ENCODE measurements around the gene VPS11.

Gene VPS11

GRCh38 chr11:119106564-119107537 is 39.2 kb downstream of the VPS11 start, which contains the start of gene C2CD2L:
TSS of gene C2CD2L (plus strand) at chr11:119107344. CDS start at chr11:119107742, 398 bp downstream.
- DNase-seq: peak; percentile 87

- peak; percentile 29 for DNase-seq
Observed at GRCh38 chr11:119107538-119108145, 40.0 kb downstream of the VPS11 start.

- no peak for DNase-seq
Observed at GRCh38 chr11:119108146-119108856, 40.7 kb downstream of the VPS11 start.

GRCh38 chr11:119108857-119109221 is 41.2 kb downstream of the VPS11 start:
- no peak for DNase-seq

GRCh38 chr11:119109843-119110242 is 42.2 kb downstream of the VPS11 start:
- no peak for DNase-seq

- DNase-seq: no peak
Observed at GRCh38 chr11:119110439-119110838, 42.8 kb downstream of the VPS11 start.

GRCh38 chr11:119111361-119111925 is 43.8 kb downstream of the VPS11 start:
- DNase-seq: no peak

- no peak for DNase-seq
Observed at GRCh38 chr11:119112314-119113020, 44.8 kb downstream of the VPS11 start.

- DNase-seq: no peak
Observed at GRCh38 chr11:119113716-119114115, 46.1 kb downstream of the VPS11 start.

GRCh38 chr11:119114351-119114750 is 46.7 kb downstream of the VPS11 start:
- DNase-seq: no peak

- DNase-seq: no peak
Observed at GRCh38 chr11:119115484-119116234, 48.0 kb downstream of the VPS11 start.

GRCh38 chr11:119116235-119116594 is 48.6 kb downstream of the VPS11 start:
- no peak for DNase-seq

GRCh38 chr11:119116601-119117000 is 49.0 kb downstream of the VPS11 start:
- no peak for DNase-seq

- DNase-seq: no peak
Observed at GRCh38 chr11:119117004-119117706, 49.5 kb downstream of the VPS11 start.

GRCh38 chr11:119118227-119118626 is 50.6 kb downstream of the VPS11 start:
- DNase-seq: no peak

- no peak for DNase-seq
Observed at GRCh38 chr11:119118946-119119345, 51.3 kb downstream of the VPS11 start.

GRCh38 chr11:119120639-119121007 is 53.0 kb downstream of the VPS11 start:
- no peak for DNase-seq

- peak; percentile 100 for DNase-seq
Observed at GRCh38 chr11:119121008-119121810, 53.6 kb downstream of the VPS11 start, which contains the start of gene HINFP. TSS of gene HINFP (plus strand) at chr11:119121580. CDS start at chr11:119126945, 5,365 bp downstream.

GRCh38 chr11:119121811-119122124 is 54.1 kb downstream of the VPS11 start:
- DNase-seq: no peak

- DNase-seq: no peak
Observed at GRCh38 chr11:119125821-119126220, 58.2 kb downstream of the VPS11 start.
